ENCODE measurements around the gene PKHD1.

The PKHD1 gene

GRCh38 chr6:52077180-52077884, 10.1 kb downstream of the PKHD1 start:
- TF ChIP-seq ZNF70 (CRISPR knock-in tag; IDR thresholded peaks at IDR 0.05) (no peak), POU6F1 (CRISPR knock-in tag; IDR thresholded peaks at IDR 0.05; ENCODE audit: borderline replicate concordance, low read depth) (no peak), ISL1 (CRISPR knock-in tag; IDR thresholded peaks at IDR 0.05) (no peak), TOX (CRISPR knock-in tag; IDR thresholded peaks at IDR 0.05; ENCODE audit: borderline replicate concordance) (no peak), TCF4 (CRISPR knock-in tag; IDR thresholded peaks at IDR 0.05; ENCODE audit: borderline replicate concordance) (no peak), ZFP30 (CRISPR knock-in tag; IDR thresholded peaks at IDR 0.05) (no peak), ZNF8 (CRISPR knock-in tag; IDR thresholded peaks at IDR 0.05) (no peak), CSRNP3 (CRISPR knock-in tag; IDR thresholded peaks at IDR 0.05) (no peak), OSR1 (CRISPR knock-in tag; IDR thresholded peaks at IDR 0.05) (no peak), ZFP3 (CRISPR knock-in tag; IDR thresholded peaks at IDR 0.05) (no peak)
- ATAC-seq = no peak

- TF ChIP-seq TSHZ2 (CRISPR knock-in tag; IDR thresholded peaks at IDR 0.05) = no peak
- no peak for TF ChIP-seq ZNF8 (CRISPR knock-in tag; IDR thresholded peaks at IDR 0.05)
- TF ChIP-seq BACH2 (CRISPR knock-in tag; IDR thresholded peaks at IDR 0.05; ENCODE audit: borderline replicate concordance) = no peak
- TF ChIP-seq SNAI2 (CRISPR knock-in tag; IDR thresholded peaks at IDR 0.05) = no peak
- TF ChIP-seq GLIS3 (CRISPR knock-in tag; IDR thresholded peaks at IDR 0.05) = no peak
- no peak for TF ChIP-seq CSDC2 (CRISPR knock-in tag; IDR thresholded peaks at IDR 0.05)
- no peak for TF ChIP-seq ZNF70 (CRISPR knock-in tag; IDR thresholded peaks at IDR 0.05)
- TF ChIP-seq ISL1 (CRISPR knock-in tag; IDR thresholded peaks at IDR 0.05) = no peak
- no peak for ATAC-seq
Measured at GRCh38 chr6:52076791-52077179, 10.6 kb downstream of the PKHD1 start.

GRCh38 chr6:52074716-52075115, 12.7 kb downstream of the PKHD1 start:
- ATAC-seq = no peak
- TF ChIP-seq OSR1 (CRISPR knock-in tag; IDR thresholded peaks at IDR 0.05) (no peak), CSDC2 (CRISPR knock-in tag; IDR thresholded peaks at IDR 0.05) (no peak), ZC3H10 (CRISPR knock-in tag; IDR thresholded peaks at IDR 0.05) (no peak), BACH2 (CRISPR knock-in tag; IDR thresholded peaks at IDR 0.05; ENCODE audit: borderline replicate concordance) (no peak), PATZ1 (CRISPR knock-in tag; IDR thresholded peaks at IDR 0.05; ENCODE audit: borderline replicate concordance) (no peak), GLIS3 (CRISPR knock-in tag; IDR thresholded peaks at IDR 0.05) (no peak), CREB5 (CRISPR knock-in tag; IDR thresholded peaks at IDR 0.05; ENCODE audit: low read depth) (no peak)

- ATAC-seq = no peak
- TF ChIP-seq ESRRG (CRISPR knock-in tag; IDR thresholded peaks at IDR 0.05) (no peak), SNAI2 (CRISPR knock-in tag; IDR thresholded peaks at IDR 0.05) (no peak), ISL1 (CRISPR knock-in tag; IDR thresholded peaks at IDR 0.05) (no peak), POU6F1 (CRISPR knock-in tag; IDR thresholded peaks at IDR 0.05; ENCODE audit: borderline replicate concordance, low read depth) (no peak), ZC3H10 (CRISPR knock-in tag; IDR thresholded peaks at IDR 0.05) (no peak), PATZ1 (CRISPR knock-in tag; IDR thresholded peaks at IDR 0.05; ENCODE audit: borderline replicate concordance) (no peak), PPARA (CRISPR knock-in tag; IDR thresholded peaks at IDR 0.05; ENCODE audit: borderline replicate concordance) (no peak), CSDC2 (CRISPR knock-in tag; IDR thresholded peaks at IDR 0.05) (no peak), OSR1 (CRISPR knock-in tag; IDR thresholded peaks at IDR 0.05) (no peak), GLIS3 (CRISPR knock-in tag; IDR thresholded peaks at IDR 0.05) (no peak), TCF4 (CRISPR knock-in tag; IDR thresholded peaks at IDR 0.05; ENCODE audit: borderline replicate concordance) (no peak), ZNF565 (CRISPR knock-in tag; conservative IDR thresholded peaks at IDR 0.05; ENCODE audit: low read depth) (no peak), ZFP30 (CRISPR knock-in tag; IDR thresholded peaks at IDR 0.05) (no peak), RARB (CRISPR knock-in tag; IDR thresholded peaks at IDR 0.05) (no peak)
Measured at GRCh38 chr6:52074155-52074554, 13.3 kb downstream of the PKHD1 start.
